H1 (cell line): ENCODE measurements around the gene AKR1D1. TPM values are rescaled to one million over a fixed set of nuclear protein-coding genes. Genes with fewer than 3 reads are reported as not detected.

ENCODE experiments used
- CTCF ChIA-PET: fragments of 300-600 bp; sonication (Branson Sonifier 250); formaldehyde crosslinking; loops from one replicate; lab custom pipeline; 2021; ENCODE audit not compliant: partially characterized antibody; lab: Charles Lee
- POLR2A ChIA-PET: fragments of 300-600 bp; sonication (Branson Sonifier 250); formaldehyde crosslinking; loops from one replicate; lab custom pipeline; 2021; ENCODE audit warnings: inconsistent platforms; ENCODE audit not compliant: partially characterized antibody; lab: Charles Lee
- DNase-seq, 2 experiments: peaks; one replicate each; pipeline versions ENCODE4 v3.0.0 to v3.0.0-alpha.2; 2010 to 2022; ENCODE audit warnings: low spot score in 2 of 2, low read depth in 1 of 2, mixed read lengths in 1 of 2
- FAIRE-seq: peaks from 2 replicates; lab custom pipeline; 2011; peaks lifted over from hg19 to GRCh38; lab: Jason Lieb, UNC
- H2AFZ ChIP-seq: 2 replicates; pipeline ENCODE4 v1.8.1; 2012; ENCODE audit warnings: low read length, inconsistent platforms
- H2AK5ac ChIP-seq: 2 replicates; pipeline ENCODE4 v1.6.1; 2013; ENCODE audit warnings: low read depth, low read length
- H2BK120ac ChIP-seq: replicated peaks from 2 replicates; pipeline ENCODE3; 2013; ENCODE audit warnings: low read depth, low read length, inconsistent platforms
- H2BK12ac ChIP-seq: 2 replicates; pipeline ENCODE4 v1.6.1; 2013; ENCODE audit warnings: low read depth, low read length
- H2BK15ac ChIP-seq: 2 replicates; pipeline ENCODE4 v1.6.1; 2013; ENCODE audit warnings: low read length
- H2BK20ac ChIP-seq: 2 replicates; pipeline ENCODE4 v1.6.1; 2013; ENCODE audit warnings: low read length
- H2BK5ac ChIP-seq: 2 replicates; pipeline ENCODE4 v1.6.1; 2013; ENCODE audit warnings: low read depth, low read length
- H3K14ac ChIP-seq: 2 replicates; pipeline ENCODE4 v1.6.1; 2013; ENCODE audit warnings: inconsistent platforms; ENCODE audit not compliant: insufficient read length
- H3K18ac ChIP-seq: 2 replicates; pipeline ENCODE4 v1.6.1; 2013; ENCODE audit warnings: low read length; ENCODE audit errors: extremely low read depth
- H3K23ac ChIP-seq: 2 replicates; pipeline ENCODE4 v1.6.1; 2013; ENCODE audit warnings: inconsistent platforms; ENCODE audit not compliant: insufficient read length
- H3K23me2 ChIP-seq: 2 replicates; pipeline ENCODE4 v1.6.1; 2013; ENCODE audit warnings: low read depth, low read length
- H3K27ac ChIP-seq: 2 replicates; pipeline ENCODE4 v1.6.1; 2011; ENCODE audit warnings: low read depth, low read length, inconsistent platforms
- H3K27me3 ChIP-seq, 4 experiments: replicated peaks in 1 of 4; 1 replicate in 1 of 4; 2 replicates in 3 of 4; pipeline versions ENCODE4 v1.6.1 to v1.8.1; 2011 to 2013; ENCODE audit warnings: low read length in 3 of 4, mild to moderate bottlenecking in 3 of 4, inconsistent platforms in 2 of 4, mixed read lengths in 2 of 4, moderate library complexity in 1 of 4; ENCODE audit not compliant: control insufficient read depth in 3 of 4, insufficient read depth in 3 of 4; ENCODE audit errors: extremely low read depth in 1 of 4
- H3K36me3 ChIP-seq, 4 experiments: 2 replicates each; pipeline versions ENCODE4 v1.6.1 to v1.8.1; 2011 to 2013; ENCODE audit warnings: mild to moderate bottlenecking in 4 of 4, low read length in 3 of 4, moderate library complexity in 2 of 4, control low read depth in 1 of 4, inconsistent platforms in 1 of 4; ENCODE audit not compliant: insufficient read depth in 4 of 4, control insufficient read depth in 2 of 4
- H3K4ac ChIP-seq: replicated peaks from 2 replicates; pipeline ENCODE3; 2013; ENCODE audit warnings: low read length, low read depth, mixed read lengths, inconsistent platforms; ENCODE audit not compliant: insufficient read length
- H3K4me1 ChIP-seq, 4 experiments: replicated peaks in 1 of 4; 1 replicate in 1 of 4; 2 replicates in 3 of 4; pipeline versions ENCODE4 v1.6.1 to v1.8.1; 2011 to 2013; ENCODE audit warnings: low read length in 3 of 4, inconsistent platforms in 2 of 4, mixed read lengths in 1 of 4; ENCODE audit not compliant: insufficient read depth in 4 of 4, control insufficient read depth in 3 of 4
- H3K4me2 ChIP-seq, 2 experiments: 2 replicates each; pipeline versions ENCODE4 v1.6.1 to v1.8.1; 2011 to 2013; ENCODE audit warnings: low read depth in 2 of 2, low read length in 2 of 2, control low read depth in 1 of 2, inconsistent platforms in 1 of 2, mild to moderate bottlenecking in 1 of 2; ENCODE audit not compliant: insufficient read depth in 1 of 2
- H3K4me3 ChIP-seq, 4 experiments: fragments of 200-600, 300-600 bp in 1 of 4; sonication (generic), shearing (Covaris generic), sonication (Bioruptor Twin) in 1 of 4; 2 replicates each; pipeline versions ENCODE4 v1.5.1 to v1.8.1; 2011 to 2016; ENCODE audit warnings: low read length in 4 of 4, low read depth in 3 of 4, control low read depth in 2 of 4, inconsistent platforms in 2 of 4, mild to moderate bottlenecking in 2 of 4, mixed read lengths in 1 of 4, moderate library complexity in 1 of 4; ENCODE audit not compliant: insufficient read depth in 2 of 4; ENCODE audit errors: extremely low read depth in 1 of 4
- H3K56ac ChIP-seq: replicated peaks from 2 replicates; pipeline ENCODE3; 2013; ENCODE audit warnings: low read depth, mild to moderate bottlenecking, mixed read lengths, low read length, inconsistent platforms; ENCODE audit not compliant: insufficient read length
- H3K79me1 ChIP-seq: 2 replicates; pipeline ENCODE4 v1.6.1; 2013; ENCODE audit warnings: low read depth, low read length, control low read depth
- H3K79me2 ChIP-seq, 2 experiments: 2 replicates each; pipeline versions ENCODE4 v1.6.1 to v1.8.1; 2012 to 2013; ENCODE audit warnings: low read length in 2 of 2, mild to moderate bottlenecking in 2 of 2, inconsistent platforms in 1 of 2; ENCODE audit not compliant: insufficient read depth in 2 of 2, control insufficient read depth in 1 of 2
- H3K9ac ChIP-seq, 4 experiments: replicated peaks in 1 of 4; 1 replicate in 1 of 4; 2 replicates in 3 of 4; pipeline versions ENCODE4 v1.6.1 to v1.8.1; 2011 to 2013; ENCODE audit warnings: low read depth in 3 of 4, low read length in 3 of 4, control low read depth in 2 of 4, mild to moderate bottlenecking in 2 of 4, moderate library complexity in 2 of 4, inconsistent platforms in 1 of 4; ENCODE audit errors: extremely low read depth in 1 of 4
- H3K9me3 ChIP-seq, 2 experiments: 2 replicates each; pipeline versions ENCODE4 v1.6.1 to v1.8.1; 2012 to 2013; ENCODE audit warnings: mild to moderate bottlenecking in 2 of 2, moderate library complexity in 2 of 2, control low read depth in 1 of 2, inconsistent platforms in 1 of 2, low read depth in 1 of 2, low read length in 1 of 2, mixed read lengths in 1 of 2; ENCODE audit not compliant: insufficient read depth in 2 of 2
- H4K20me1 ChIP-seq, 2 experiments: replicated peaks in 1 of 2; 2 replicates each; pipeline versions ENCODE3 to v1.8.1; 2011 to 2013; ENCODE audit warnings: inconsistent platforms in 2 of 2, low read length in 2 of 2, mild to moderate bottlenecking in 1 of 2; ENCODE audit not compliant: insufficient read depth in 2 of 2, control insufficient read depth in 1 of 2
- H4K5ac ChIP-seq: 2 replicates; pipeline ENCODE4 v1.6.1; 2013; ENCODE audit warnings: low read length, low read depth, mixed read lengths, inconsistent platforms; ENCODE audit not compliant: insufficient read length
- H4K8ac ChIP-seq: 2 replicates; pipeline ENCODE4 v1.8.0; 2013; ENCODE audit warnings: mild to moderate bottlenecking, moderate library complexity, low read length, inconsistent platforms; ENCODE audit not compliant: insufficient read depth; ENCODE audit errors: extremely low read depth
- H4K91ac ChIP-seq: replicated peaks from 2 replicates; pipeline ENCODE3; 2013; ENCODE audit warnings: low read length, mixed read lengths, inconsistent platforms; ENCODE audit not compliant: insufficient read length
- ASH2L ChIP-seq: fragments of 200-600, 300-600 bp; sonication (generic); IDR thresholded peaks from one replicate; pipeline ENCODE4 v1.7.1; 2017; ENCODE audit warnings: low read length
- ATF2 ChIP-seq: IDR thresholded peaks from 2 replicates; pipeline ENCODE4 v1.6.1; 2012; ENCODE audit warnings: low read length, inconsistent platforms
- GABPA ChIP-seq: IDR thresholded peaks from 2 replicates; pipeline ENCODE4 v1.6.1; 2011; ENCODE audit warnings: mild to moderate bottlenecking, low read length, moderate library complexity, borderline replicate concordance; ENCODE audit not compliant: insufficient read depth
- HDAC2 ChIP-seq, 2 experiments: fragments of 300-600 bp in 1 of 2; sonication (generic) in 1 of 2; IDR thresholded peaks; 2 replicates each; pipeline ENCODE4 v1.6.1; 2011 to 2012; ENCODE audit warnings: low read depth in 2 of 2, low read length in 2 of 2, mild to moderate bottlenecking in 2 of 2, moderate library complexity in 2 of 2, borderline replicate concordance in 1 of 2, inconsistent platforms in 1 of 2
- JUND ChIP-seq: IDR thresholded peaks from 2 replicates; pipeline ENCODE4 v1.6.1; 2011; ENCODE audit warnings: mild to moderate bottlenecking, improper control_type of control experiment, low read length
- POU5F1 ChIP-seq: IDR thresholded peaks from 2 replicates; pipeline ENCODE4 v1.6.1; 2011; ENCODE audit warnings: low read depth, mild to moderate bottlenecking, low read length, moderate library complexity
- SAP30 ChIP-seq: fragments of 300-600 bp; sonication (generic); IDR thresholded peaks from 2 replicates; pipeline ENCODE4 v1.7.1; 2012; ENCODE audit warnings: low read length, moderate library complexity, mild to moderate bottlenecking, inconsistent platforms; ENCODE audit not compliant: insufficient read depth, insufficient replicate concordance
- SIN3A ChIP-seq, 2 experiments: IDR thresholded peaks in 1 of 2; conservative IDR thresholded peaks in 1 of 2; 2 replicates each; pipeline ENCODE4 v1.6.1; 2011 to 2012; ENCODE audit warnings: low read length in 2 of 2, improper control_type of control experiment in 1 of 2, low read depth in 1 of 2, mild to moderate bottlenecking in 1 of 2
- SP1 ChIP-seq: IDR thresholded peaks from 2 replicates; pipeline ENCODE4 v1.6.1; 2011; ENCODE audit warnings: low read depth, low read length
- TBP ChIP-seq: IDR thresholded peaks from 2 replicates; pipeline ENCODE4 v1.6.1; 2011; ENCODE audit warnings: low read depth, low read length, improper control_type of control experiment
- TEAD4 ChIP-seq: IDR thresholded peaks from 2 replicates; pipeline ENCODE4 v1.6.1; 2012; ENCODE audit warnings: low read depth, low read length, inconsistent platforms, mixed read lengths
- WGBS, 2 experiments: shearing (Covaris generic) in 1 of 2; methylation state at CpG; one replicate each; pipeline versions ENCODE4 v1.1.6 to v1.1.7; 2013 to 2015; ENCODE audit warnings: low lambda C conversion rate in 2 of 2, mixed read lengths in 2 of 2, inconsistent platforms in 1 of 2, low coverage in 1 of 2, missing lambda C conversion rate in 1 of 2; ENCODE audit not compliant: insufficient replicate concordance in 2 of 2, insufficient coverage in 1 of 2, insufficient read length in 1 of 2; ENCODE audit errors: extremely low coverage in 1 of 2, missing lambda C conversion rate in 1 of 2; 5-methylcytosine and 5-hydroxymethylcytosine counted together
- polyA plus RNA-seq, 7 experiments: library from polyadenylated mRNA; depleted of rRNA in 3 of 7; stranded (reverse) in 5 of 7; unstranded in 2 of 7; fragments of >200 nt in 5 of 7; fragments of 200-250 nt in 2 of 7; gene quantifications; 1 replicate in 5 of 7; 2 replicates in 1 of 7; 4 replicates in 1 of 7; pipeline versions ENCODE4 v1.2.1 to v1.2.3, GENCODE V29; 2011 to 2013; ENCODE audit warnings: missing spikeins in 2 of 7, mixed read lengths in 2 of 7
- total RNA-seq: library from RNA; stranded (reverse); fragmentation: NEBNext Ultra II Directional; extraction: Animal tissue kit (Norgen Biotek cat#: 25700); gene quantifications from 2 replicates; pipeline ENCODE4 v1.2.1, GENCODE V29; 2021

The AKR1D1 gene
- total and polyA plus RNA-seq, 2 of the 8 experiments (the other 6 are each of a cell fraction or from before 2014, with no cell fraction given): not detected

- Histone ChIP-seq H2AK5ac (no peak overlapping the region), H3K9ac (no peak overlapping the region), H4K91ac (no peak overlapping the region), H4K5ac (no peak overlapping the region), H3K27me3 (no peaks in the 10 kb centered on the region), H3K27ac (no peak overlapping the region), H3K56ac (no peak overlapping the region), H4K20me1 (no peaks in the 10 kb centered on the region), H2BK15ac (no peak overlapping the region), H3K79me2 (no peaks in the 10 kb centered on the region), H3K18ac (no peak overlapping the region), H3K4me1 (no peaks in the 10 kb centered on the region), H3K79me1 (no peaks in the 10 kb centered on the region), H3K23me2 (no peaks in the 10 kb centered on the region), H3K36me3 (no peaks in the 10 kb centered on the region; a peak in 1 of 8 replicates), H2AFZ (no peak overlapping the region), H3K4me3 (no peak overlapping the region), H3K23ac (no peak overlapping the region), H4K8ac (no peak overlapping the region), H3K9me3 (no peaks in the 10 kb centered on the region; a peak in 1 of 4 replicates), H2BK120ac (no peak overlapping the region), H2BK5ac (no peak overlapping the region), H3K14ac (no peak overlapping the region), H3K4ac (no peak overlapping the region), H3K4me2 (no peak overlapping the region), H2BK20ac (no peak overlapping the region), H2BK12ac (no peak overlapping the region)
- ChIA-PET POLR2A (no interaction called here), CTCF (no interaction called here)
- WGBS, 2 experiments: 84 to 100% methylated on average over 1 of the region's 1 CpG
- FAIRE-seq: no peak
- no peak for DNase-seq
- TF ChIP-seq SIN3A (conservative IDR thresholded peaks at IDR 0.05 in 1 of 2, IDR thresholded peaks at IDR 0.05 in 1 of 2; ENCODE audit: low read depth in 1 of 2, low read length in 2 of 2) (no peak), GABPA (no peak), SP1 (no peak), TBP (no peak), SAP30 (no peak), ATF2 (no peak), JUND (no peak), HDAC2 (IDR thresholded peaks at IDR 0.05; ENCODE audit: borderline replicate concordance in 1 of 2, low read depth in 2 of 2, low read length in 2 of 2) (no peak), ASH2L (no peak), TEAD4 (no peak), POU5F1 (no peak)
Observed at GRCh38 chr7:138049505-138050116, 26.6 kb upstream of the AKR1D1 start.
